Osteocyte (in vitro differentiated cells): ENCODE measurements around the gene ASMTL. TPM values are rescaled to one million over a fixed set of nuclear protein-coding genes. Genes with fewer than 3 reads are reported as not detected.

ENCODE experiments used
- DNase-seq: peaks from one replicate; pipeline ENCODE4 v3.0.0; 2021; ENCODE audit warnings: mixed read lengths; ENCODE audit not compliant: unreplicated experiment; ENCODE audit errors: extremely low spot score
- H3K27ac Mint-ChIP-seq: one replicate; pipeline ENCODE4 v1.8.0; 2021; ENCODE audit warnings: mild to moderate bottlenecking, mixed read lengths; ENCODE audit not compliant: unreplicated experiment
- H3K27me3 Mint-ChIP-seq: one replicate; pipeline ENCODE4 v1.8.0; 2021; ENCODE audit warnings: mixed read lengths; ENCODE audit not compliant: unreplicated experiment
- H3K36me3 Mint-ChIP-seq: one replicate; pipeline ENCODE4 v1.8.0; 2021; ENCODE audit warnings: mixed read lengths; ENCODE audit not compliant: unreplicated experiment
- H3K4me1 Mint-ChIP-seq: one replicate; pipeline ENCODE4 v1.8.0; 2021; ENCODE audit warnings: mixed read lengths; ENCODE audit not compliant: unreplicated experiment
- H3K4me3 Mint-ChIP-seq: one replicate; pipeline ENCODE4 v1.8.0; 2021; ENCODE audit warnings: mild to moderate bottlenecking, moderate library complexity, mixed read lengths; ENCODE audit not compliant: unreplicated experiment
- H3K9me3 Mint-ChIP-seq: one replicate; pipeline ENCODE4 v1.8.0; 2021; ENCODE audit warnings: mixed read lengths; ENCODE audit not compliant: unreplicated experiment
- total RNA-seq: library from RNA; stranded (reverse); gene quantifications from 2 replicates; pipeline ENCODE4 v1.2.1, GENCODE V29; 2021
- TF ChIP-seq, protein P1 (sequence below): fragments of 200-600 bp; sonication (generic); IDR thresholded peaks from 2 replicates; pipeline ENCODE4 v1.5.0; 2021; ENCODE audit warnings: antibody characterized with exemption, mild to moderate bottlenecking, moderate library complexity

Gene ASMTL
- total RNA-seq, 1 donor from 2014 or later = 33.3 TPM

DNA sequence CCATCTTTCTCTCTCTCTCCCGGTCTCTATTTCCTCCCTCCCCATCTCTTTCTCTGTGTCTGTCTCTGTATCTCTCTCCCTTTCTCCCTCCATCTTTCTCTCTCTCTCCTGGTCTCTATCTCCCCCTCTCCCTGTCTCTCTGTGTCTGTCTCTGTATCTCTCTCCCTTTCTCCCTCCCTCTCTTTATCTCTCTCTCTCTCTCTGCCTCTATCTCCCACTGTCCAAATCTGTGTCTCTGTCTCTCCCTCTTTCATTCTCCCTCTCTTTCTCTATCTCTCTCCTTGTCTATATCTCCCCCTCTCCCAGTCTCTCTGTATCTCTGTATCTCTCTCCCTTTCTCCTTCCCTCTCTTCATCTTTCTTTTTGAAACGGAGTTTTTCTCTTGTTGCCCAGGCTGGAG is 92.5 kb downstream of the ASMTL start:
- TF ChIP-seq, protein P1, sequence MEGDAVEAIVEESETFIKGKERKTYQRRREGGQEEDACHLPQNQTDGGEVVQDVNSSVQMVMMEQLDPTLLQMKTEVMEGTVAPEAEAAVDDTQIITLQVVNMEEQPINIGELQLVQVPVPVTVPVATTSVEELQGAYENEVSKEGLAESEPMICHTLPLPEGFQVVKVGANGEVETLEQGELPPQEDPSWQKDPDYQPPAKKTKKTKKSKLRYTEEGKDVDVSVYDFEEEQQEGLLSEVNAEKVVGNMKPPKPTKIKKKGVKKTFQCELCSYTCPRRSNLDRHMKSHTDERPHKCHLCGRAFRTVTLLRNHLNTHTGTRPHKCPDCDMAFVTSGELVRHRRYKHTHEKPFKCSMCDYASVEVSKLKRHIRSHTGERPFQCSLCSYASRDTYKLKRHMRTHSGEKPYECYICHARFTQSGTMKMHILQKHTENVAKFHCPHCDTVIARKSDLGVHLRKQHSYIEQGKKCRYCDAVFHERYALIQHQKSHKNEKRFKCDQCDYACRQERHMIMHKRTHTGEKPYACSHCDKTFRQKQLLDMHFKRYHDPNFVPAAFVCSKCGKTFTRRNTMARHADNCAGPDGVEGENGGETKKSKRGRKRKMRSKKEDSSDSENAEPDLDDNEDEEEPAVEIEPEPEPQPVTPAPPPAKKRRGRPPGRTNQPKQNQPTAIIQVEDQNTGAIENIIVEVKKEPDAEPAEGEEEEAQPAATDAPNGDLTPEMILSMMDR = no peak
- peaks cover 17% of the 10 kb centered on the region for H3K36me3 Mint-ChIP-seq
- H3K27ac Mint-ChIP-seq = no peak overlapping the region
- no peaks in the 10 kb centered on the region for H3K27me3 Mint-ChIP-seq
- peaks cover 4% of the 10 kb centered on the region for H3K4me1 Mint-ChIP-seq
- H3K4me3 Mint-ChIP-seq = no peak overlapping the region
- no peaks in the 10 kb centered on the region for H3K9me3 Mint-ChIP-seq
- no peak for DNase-seq

DNA sequence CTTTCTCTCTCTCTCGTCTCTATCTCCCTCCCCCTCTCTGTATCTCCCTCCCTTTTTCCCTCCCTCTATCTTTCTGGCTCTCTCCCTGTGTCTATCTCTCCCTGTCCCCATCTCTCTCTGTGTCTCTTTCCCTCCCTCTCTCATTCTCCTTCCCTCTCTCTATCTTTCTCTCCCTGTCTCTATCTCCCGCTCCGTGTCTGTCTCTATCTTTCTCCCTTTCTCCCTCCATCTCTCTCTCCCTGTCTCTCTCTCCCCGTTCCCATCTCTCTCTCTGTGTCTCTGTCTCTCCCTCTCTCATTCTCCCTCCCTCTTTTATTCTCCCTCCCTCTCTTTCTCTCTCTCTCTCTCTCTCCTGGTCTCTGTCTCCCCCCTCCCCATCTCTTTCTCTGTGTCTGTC is 93.2 kb downstream of the ASMTL start:
- no peaks in the 10 kb centered on the region for H3K9me3 Mint-ChIP-seq
- TF ChIP-seq, protein P1 = no peak
- H3K4me1 Mint-ChIP-seq = peaks cover 2% of the 10 kb centered on the region
- no peaks in the 10 kb centered on the region for H3K27me3 Mint-ChIP-seq
- no peak overlapping the region for H3K4me3 Mint-ChIP-seq
- no peak overlapping the region for H3K27ac Mint-ChIP-seq
- no peak for DNase-seq
- H3K36me3 Mint-ChIP-seq = peaks cover 17% of the 10 kb centered on the region

DNA sequence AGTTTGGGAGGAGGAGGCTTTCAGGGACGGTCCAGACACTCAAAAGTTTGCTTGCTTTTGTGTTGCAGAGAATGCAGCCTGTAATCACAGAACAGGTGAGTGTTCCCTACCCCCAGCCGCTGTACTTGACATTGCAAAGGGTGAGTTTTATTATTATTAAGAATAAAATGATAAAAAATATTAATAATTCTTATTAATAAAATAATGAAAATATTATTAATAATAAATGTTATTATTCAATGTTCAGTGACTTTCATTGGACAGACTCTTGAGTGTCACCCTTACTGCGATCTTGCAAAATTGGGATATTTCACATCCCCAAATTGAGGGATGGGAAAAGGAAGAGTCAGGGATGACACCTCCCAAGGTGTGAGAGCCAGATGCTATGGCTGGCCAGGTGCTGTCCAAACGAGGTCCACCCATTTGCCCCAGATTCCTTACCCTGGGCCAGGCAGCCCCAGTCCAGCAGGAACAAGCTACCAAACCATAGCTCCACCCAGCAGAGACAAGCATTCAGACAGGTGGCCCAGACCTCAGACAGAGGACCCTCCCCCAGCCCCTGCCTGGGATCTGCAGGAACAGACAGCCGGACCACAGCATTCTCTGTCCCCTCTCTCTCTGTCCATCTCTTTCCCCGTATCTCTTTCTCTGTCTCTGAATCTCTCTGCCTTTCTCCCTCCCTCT is 93.8 kb downstream of the ASMTL start:
- TF ChIP-seq, protein P1 = no peak
- H3K4me3 Mint-ChIP-seq = no peak overlapping the region
- H3K27ac Mint-ChIP-seq = no peak overlapping the region
- peaks cover 2% of the 10 kb centered on the region for H3K4me1 Mint-ChIP-seq
- H3K27me3 Mint-ChIP-seq = no peaks in the 10 kb centered on the region
- no peak for DNase-seq
- H3K36me3 Mint-ChIP-seq = peaks cover 17% of the 10 kb centered on the region
- H3K9me3 Mint-ChIP-seq = no peaks in the 10 kb centered on the region

DNA sequence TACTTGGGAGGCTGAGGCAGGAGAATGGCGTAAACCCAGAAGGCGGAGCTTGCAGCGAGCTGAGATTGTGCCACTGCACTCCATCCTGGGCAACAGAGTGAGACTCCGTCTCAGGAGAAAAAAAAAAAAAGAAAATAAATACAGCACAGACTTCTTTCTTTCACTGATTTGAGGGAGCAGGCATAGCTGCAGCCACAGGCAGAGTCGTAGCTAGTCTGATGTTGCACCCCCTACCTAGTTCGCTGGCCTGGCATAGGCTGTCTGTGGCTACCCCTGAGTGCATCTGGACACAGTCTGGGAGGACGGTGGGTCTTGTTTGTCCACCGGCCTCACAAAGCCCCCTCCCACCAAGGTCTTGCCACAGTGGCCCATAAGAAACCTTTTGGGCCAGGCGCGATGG is 94.7 kb downstream of the ASMTL start:
- Mint-ChIP-seq H3K27ac (no peak overlapping the region), H3K4me3 (no peak overlapping the region), H3K36me3 (peaks cover 17% of the 10 kb centered on the region), H3K9me3 (no peaks in the 10 kb centered on the region), H3K27me3 (no peaks in the 10 kb centered on the region), H3K4me1 (peaks cover 2% of the 10 kb centered on the region)
- no peak for DNase-seq
- TF ChIP-seq, protein P1 = no peak

DNA sequence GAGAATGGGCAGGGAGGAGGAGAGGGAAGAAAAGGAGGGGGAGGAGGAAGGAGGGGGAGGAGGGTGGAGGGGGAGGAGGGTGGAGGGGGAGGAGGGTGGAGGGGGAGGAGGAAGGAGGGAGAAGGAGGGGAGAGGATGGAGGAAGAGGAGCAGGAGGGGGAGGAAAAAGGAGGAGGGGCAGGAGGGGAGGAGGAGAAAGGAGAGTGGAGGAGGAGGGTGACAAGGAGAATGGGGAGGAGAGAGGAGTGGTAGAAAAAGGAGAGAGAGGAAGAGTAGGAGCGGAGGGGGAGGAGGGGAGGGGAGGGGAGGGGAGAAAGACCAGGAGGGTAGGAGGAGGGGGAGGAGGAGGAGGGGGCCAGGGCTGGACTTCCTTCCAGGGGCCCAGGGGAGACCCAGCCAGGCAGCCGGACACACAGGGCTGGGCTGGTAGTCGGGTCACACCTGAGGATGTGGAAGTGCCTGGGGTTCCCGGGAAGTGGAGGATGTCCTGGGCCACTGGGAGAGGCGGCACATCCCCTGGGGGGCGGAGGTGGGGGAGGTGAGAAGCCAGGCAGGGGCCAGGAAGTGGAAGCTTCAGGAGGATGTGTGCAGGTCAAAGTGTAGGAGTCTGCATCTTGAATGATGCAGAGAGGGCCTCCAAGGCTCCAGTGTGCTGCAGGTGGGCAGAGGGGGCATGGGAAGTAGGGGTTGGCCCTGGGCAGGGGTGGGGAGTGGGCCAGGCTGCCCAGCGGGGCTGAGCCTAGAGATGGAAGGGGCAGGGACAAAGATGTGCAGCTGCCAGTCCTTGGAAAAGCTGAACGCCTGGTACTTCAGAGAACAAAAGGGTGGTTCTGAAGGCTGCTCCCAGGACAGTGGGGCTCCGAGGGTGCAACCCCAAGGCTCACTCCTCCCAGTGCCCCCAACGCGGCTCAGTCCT is 97.3 kb downstream of the ASMTL start:
- Mint-ChIP-seq H3K27me3 (no peaks in the 10 kb centered on the region), H3K36me3 (peaks cover 8% of the 10 kb centered on the region), H3K27ac (no peak overlapping the region), H3K9me3 (no peaks in the 10 kb centered on the region), H3K4me3 (no peak overlapping the region), H3K4me1 (peaks cover 2% of the 10 kb centered on the region)
- TF ChIP-seq, protein P1 = no peak
- no peak for DNase-seq
